Astrocyte of the cerebellum (primary cell): ENCODE measurements around the gene AK4.

Experiments
- DNase-seq: peaks from one replicate; pipeline ENCODE4 v3.0.0-alpha.2; 2011; ENCODE audit warnings: low read depth
- H3K4me3 ChIP-seq: 2 replicates; pipeline ENCODE4 v1.5.1; 2011; ENCODE audit warnings: mild to moderate bottlenecking, low read depth, low read length, moderate library complexity
- in situ Hi-C: cut with HindIII; loops from 2 replicates; pipeline ENCODE4 v1.10.0; 2017; ENCODE audit warnings: low sequenced_read_pairs
- TF ChIP-seq, protein P1 (sequence below): IDR thresholded peaks from 2 replicates; pipeline ENCODE4 v1.5.1; 2012; ENCODE audit warnings: low read length, low read depth, moderate library complexity, mild to moderate bottlenecking; ENCODE audit errors: missing control alignments

AK4 gene

GRCh38 chr1:65255656-65256050 lies 107.7 kb downstream of the AK4 start:
- in situ Hi-C loops: no loop called here
- peak overlapping the region; percentile 64 for H3K4me3 ChIP-seq
- DNase-seq: no peak
- TF ChIP-seq, protein P1, sequence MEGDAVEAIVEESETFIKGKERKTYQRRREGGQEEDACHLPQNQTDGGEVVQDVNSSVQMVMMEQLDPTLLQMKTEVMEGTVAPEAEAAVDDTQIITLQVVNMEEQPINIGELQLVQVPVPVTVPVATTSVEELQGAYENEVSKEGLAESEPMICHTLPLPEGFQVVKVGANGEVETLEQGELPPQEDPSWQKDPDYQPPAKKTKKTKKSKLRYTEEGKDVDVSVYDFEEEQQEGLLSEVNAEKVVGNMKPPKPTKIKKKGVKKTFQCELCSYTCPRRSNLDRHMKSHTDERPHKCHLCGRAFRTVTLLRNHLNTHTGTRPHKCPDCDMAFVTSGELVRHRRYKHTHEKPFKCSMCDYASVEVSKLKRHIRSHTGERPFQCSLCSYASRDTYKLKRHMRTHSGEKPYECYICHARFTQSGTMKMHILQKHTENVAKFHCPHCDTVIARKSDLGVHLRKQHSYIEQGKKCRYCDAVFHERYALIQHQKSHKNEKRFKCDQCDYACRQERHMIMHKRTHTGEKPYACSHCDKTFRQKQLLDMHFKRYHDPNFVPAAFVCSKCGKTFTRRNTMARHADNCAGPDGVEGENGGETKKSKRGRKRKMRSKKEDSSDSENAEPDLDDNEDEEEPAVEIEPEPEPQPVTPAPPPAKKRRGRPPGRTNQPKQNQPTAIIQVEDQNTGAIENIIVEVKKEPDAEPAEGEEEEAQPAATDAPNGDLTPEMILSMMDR: no peak

GRCh38 chr1:65256860-65257708 lies 109.1 kb downstream of the AK4 start:
- H3K4me3 ChIP-seq: no peak overlapping the region
- no peak for DNase-seq
- TF ChIP-seq, protein P1: no peak
- in situ Hi-C loops: no loop called here

- in situ Hi-C loops: no loop called here
- TF ChIP-seq, protein P1: no peak
Measured at GRCh38 chr1:65258106-65258505, 110.1 kb downstream of the AK4 start.

DNA sequence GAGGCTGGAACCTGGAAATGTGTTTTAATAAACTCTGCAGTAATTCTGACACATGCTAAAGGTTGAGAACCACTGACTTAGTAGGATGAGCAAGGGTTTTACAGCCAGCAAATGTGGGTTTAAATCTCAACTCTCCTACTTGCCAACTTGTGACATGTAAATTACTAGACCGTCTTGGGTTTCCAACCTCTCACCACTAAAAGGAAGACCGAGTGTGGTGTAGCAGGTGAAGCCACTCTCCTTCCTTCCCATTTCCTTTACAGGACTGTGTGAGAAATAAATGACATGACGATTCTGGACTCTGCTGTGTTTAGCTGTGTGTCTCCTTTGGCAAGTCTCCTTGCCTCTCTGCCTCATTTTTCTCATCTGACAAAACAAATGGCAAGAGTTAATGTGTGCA lies 111.8 kb downstream of the AK4 start:
- in situ Hi-C loops: no loop called here
- no peak for DNase-seq

More at GRCh38 chr1:65258106-65258505, 110.1 kb downstream of the AK4 start:
- H3K4me3 ChIP-seq: no peak overlapping the region
- no peak for DNase-seq

GRCh38 chr1:65260851-65261473 lies 113.0 kb downstream of the AK4 start:
- H3K4me3 ChIP-seq: no peak overlapping the region
- in situ Hi-C loops: no loop called here
- TF ChIP-seq, protein P1: no peak
- DNase-seq: no peak

More for the DNA sequence above, 111.8 kb downstream of the AK4 start:
- no peak overlapping the region for H3K4me3 ChIP-seq
- TF ChIP-seq, protein P1: no peak

- TF ChIP-seq, protein P1: no peak
- no peak overlapping the region for H3K4me3 ChIP-seq
- in situ Hi-C loops: no loop called here
- DNase-seq: no peak
Measured at GRCh38 chr1:65263286-65263685, 115.3 kb downstream of the AK4 start.
